Activated CD8-positive, alpha-beta memory T cell treated with anti-CD3 and anti-CD28 coated beads for 4 hours (primary cell): Measurements from ENCODE around the gene XKRX.

ENCODE experiments used
- DNase-seq, 2 donors: peaks; one replicate each; pipeline ENCODE4 v3.0.0-alpha.2; 2020; ENCODE audit warnings: low read depth in 2 of 2

The XKRX gene

GRCh38 chrX:100928660-100929613 lies at the start of gene XKRX:
TSS of gene XKRX (minus strand) at chrX:100928917. CDS start at chrX:100928304, 613 bp downstream.
- no peak for DNase-seq

GRCh38 chrX:100976211-100976610 lies 47.5 kb upstream of the XKRX start:
- DNase-seq: no peak

GRCh38 chrX:100975212-100975611 lies 46.5 kb upstream of the XKRX start:
- DNase-seq: no peak

- no peak for DNase-seq
Measured at GRCh38 chrX:100973411-100973810, 44.7 kb upstream of the XKRX start.

GRCh38 chrX:100969936-100970335 lies 41.2 kb upstream of the XKRX start:
- no peak for DNase-seq

- DNase-seq: no peak
Measured at GRCh38 chrX:100969408-100969807, 40.7 kb upstream of the XKRX start, which contains the start of gene ARL13A. TSS of gene ARL13A (plus strand) at chrX:100969708. CDS start at chrX:100973690, 3,982 bp downstream.

- no peak for DNase-seq
Measured at GRCh38 chrX:100964362-100964761, 35.6 kb upstream of the XKRX start.

- DNase-seq: no peak
Measured at GRCh38 chrX:100962811-100963210, 34.1 kb upstream of the XKRX start.

- DNase-seq: no peak
Measured at GRCh38 chrX:100948557-100948956, 19.8 kb upstream of the XKRX start.

GRCh38 chrX:100946299-100946927 lies 17.7 kb upstream of the XKRX start:
- DNase-seq: no peak

- DNase-seq: no peak
Measured at GRCh38 chrX:100944601-100945000, 15.9 kb upstream of the XKRX start.

- no peak for DNase-seq
Measured at GRCh38 chrX:100939333-100939732, 10.6 kb upstream of the XKRX start.

- DNase-seq: no peak
Measured at GRCh38 chrX:100935767-100936166, 7.0 kb upstream of the XKRX start.

GRCh38 chrX:100931925-100932285 lies 3.2 kb upstream of the XKRX start:
- no peak for DNase-seq

- no peak for DNase-seq
Measured at GRCh38 chrX:100931218-100931924, 2.7 kb upstream of the XKRX start.

- no peak for DNase-seq
Measured at GRCh38 chrX:100926453-100926852, 2.3 kb downstream of the XKRX start.

- no peak for DNase-seq
Measured at GRCh38 chrX:100924375-100924774, 4.3 kb downstream of the XKRX start.

GRCh38 chrX:100915562-100915961 lies 13.2 kb downstream of the XKRX start:
- DNase-seq: no peak

- DNase-seq: no peak
Measured at GRCh38 chrX:100913111-100913510, 15.6 kb downstream of the XKRX start.

- no peak for DNase-seq
Measured at GRCh38 chrX:100911731-100912130, 17.0 kb downstream of the XKRX start.

- no peak for DNase-seq
Measured at GRCh38 chrX:100905620-100906019, 23.1 kb downstream of the XKRX start.

GRCh38 chrX:100904433-100904832 lies 24.3 kb downstream of the XKRX start:
- no peak for DNase-seq
